ENCODE data around the gene RAF1.

- no peak for TF ChIP-seq POLR2A (IDR thresholded peaks at IDR 0.05; ENCODE audit: low read depth, low read length)
- TF ChIP-seq POLR2AphosphoS5 (IDR thresholded peaks at IDR 0.05; ENCODE audit: low read depth, low read length) = no peak
Observed at GRCh38 chr3:12675115-12675810, 11.3 kb upstream of the RAF1 start.
